Endothelial cell of umbilical vein (primary cell): ENCODE results near the gene KRTAP5-6. TPM values are rescaled to one million over a fixed set of nuclear protein-coding genes. Genes with fewer than 3 reads are reported as not detected.

Experiments
- BruUV-seq: library from RNA; stranded (reverse); fragments of 400-500 nt; replicated peaks from 2 replicates; lab custom pipeline; 2021; lab: Mats Ljungman, UMichigan
- CTCF ChIA-PET: fragments of 300-600, 350-600 bp; sonication (Branson Sonifier 250); formaldehyde crosslinking; loops from one replicate; lab custom pipeline; 2021; ENCODE audit warnings: antibody characterized with exemption, inconsistent platforms; lab: Charles Lee
- POLR2A ChIA-PET: fragments of 300-600, 350-600 bp; sonication (Branson Sonifier 250); formaldehyde crosslinking; loops from one replicate; lab custom pipeline; 2021; ENCODE audit warnings: antibody characterized with exemption, inconsistent platforms; lab: Charles Lee
- DNase-seq: peaks from one replicate; pipeline ENCODE4 v3.0.0-alpha.2; 2011; ENCODE audit warnings: low read depth, low spot score
- FAIRE-seq: peaks from 2 replicates; lab custom pipeline; 2011; peaks lifted over from hg19 to GRCh38; lab: Jason Lieb, UNC
- H2AFZ ChIP-seq: 2 replicates; pipeline ENCODE4 v1.6.0; 2012; ENCODE audit warnings: low read depth, low read length, control low read depth, inconsistent platforms
- H3K27ac ChIP-seq: 2 replicates; pipeline ENCODE4 v1.5.1; 2011; ENCODE audit warnings: low read depth, mild to moderate bottlenecking, control low read depth, low read length, moderate library complexity; ENCODE audit not compliant: insufficient read depth
- H3K27me3 ChIP-seq, 2 experiments: 2 replicates each; pipeline versions ENCODE4 v1.6.0 to v1.6.1; 2011; ENCODE audit warnings: low read length in 2 of 2, mixed read lengths in 1 of 2; ENCODE audit not compliant: control insufficient read depth in 2 of 2, insufficient read depth in 2 of 2
- H3K36me3 ChIP-seq, 2 experiments: 2 replicates in 1 of 2; 3 replicates in 1 of 2; pipeline ENCODE4 v1.5.1; 2011; ENCODE audit warnings: low read length in 2 of 2, mild to moderate bottlenecking in 1 of 2, moderate library complexity in 1 of 2; ENCODE audit not compliant: control insufficient read depth in 2 of 2, insufficient read depth in 2 of 2; ENCODE audit errors: extremely low read depth in 1 of 2
- H3K4me1 ChIP-seq: 3 replicates; pipeline ENCODE4 v1.5.1; 2011; ENCODE audit warnings: mild to moderate bottlenecking, low read length; ENCODE audit not compliant: control insufficient read depth, insufficient read depth; ENCODE audit errors: extremely low read depth
- H3K4me2 ChIP-seq: 2 replicates; pipeline ENCODE4 v1.6.1; 2011; ENCODE audit warnings: low read length, control low read depth, mixed read lengths; ENCODE audit not compliant: insufficient read depth
- H3K4me3 ChIP-seq, 3 experiments: fragments of 200-600 bp in 1 of 3; sonication (generic), shearing (Covaris generic) in 1 of 3; replicated peaks in 1 of 3; 2 replicates each; pipeline ENCODE4 v1.5.1; 2011 to 2016; ENCODE audit warnings: control low read depth in 3 of 3, low read length in 3 of 3, mild to moderate bottlenecking in 2 of 3, inconsistent platforms in 1 of 3, low read depth in 1 of 3, moderate library complexity in 1 of 3; ENCODE audit not compliant: insufficient read depth in 1 of 3
- H3K79me2 ChIP-seq: 2 replicates; pipeline ENCODE4 v1.6.0; 2012; ENCODE audit warnings: low read length, inconsistent platforms; ENCODE audit not compliant: control insufficient read depth, insufficient read depth
- H3K9ac ChIP-seq: replicated peaks from 2 replicates; pipeline ENCODE3; 2011; ENCODE audit warnings: low read length, control low read depth; ENCODE audit not compliant: insufficient read depth; ENCODE audit errors: extremely low read depth
- H3K9me1 ChIP-seq: replicated peaks from 3 replicates; pipeline ENCODE4 v1.6.0; 2011; ENCODE audit warnings: mild to moderate bottlenecking, low read length; ENCODE audit not compliant: control insufficient read depth, insufficient read depth; ENCODE audit errors: extremely low read depth
- H3K9me3 ChIP-seq: replicated peaks from 2 replicates; pipeline ENCODE4 v1.5.1; 2012; ENCODE audit warnings: low read length, inconsistent platforms; ENCODE audit not compliant: control insufficient read depth, insufficient read depth
- H4K20me1 ChIP-seq: replicated peaks from 2 replicates; pipeline ENCODE3; 2011; ENCODE audit warnings: mild to moderate bottlenecking, low read length; ENCODE audit not compliant: control insufficient read depth, insufficient read depth; ENCODE audit errors: extremely low read depth
- CTCF ChIP-seq, 2 donors: IDR thresholded peaks; 1 replicate in 1 of 2; 2 replicates in 1 of 2; pipeline ENCODE4 v1.5.1; 2011; ENCODE audit warnings: low read length in 2 of 2, mild to moderate bottlenecking in 2 of 2, moderate library complexity in 2 of 2, control low read depth in 1 of 2, inconsistent platforms in 1 of 2, low read depth in 1 of 2; ENCODE audit not compliant: insufficient read depth in 1 of 2; ENCODE audit errors: extremely low read depth in 1 of 2
- EZH2 ChIP-seq: IDR thresholded peaks from 2 replicates; pipeline ENCODE4 v1.6.1; 2012; ENCODE audit warnings: borderline replicate concordance, low read depth, mild to moderate bottlenecking, moderate library complexity, low read length, inconsistent platforms; ENCODE audit not compliant: severe bottlenecking
- FOS ChIP-seq: IDR thresholded peaks from 2 replicates; pipeline ENCODE4 v1.6.1; 2011; ENCODE audit warnings: mild to moderate bottlenecking, low read length, moderate library complexity, borderline replicate concordance; ENCODE audit not compliant: insufficient read depth
- GATA2 ChIP-seq: IDR thresholded peaks from 2 replicates; pipeline ENCODE4 v1.7.0; 2011; ENCODE audit warnings: low read depth, mild to moderate bottlenecking, moderate library complexity, mixed read lengths, low read length; ENCODE audit not compliant: insufficient read length, insufficient read depth
- JUN ChIP-seq: IDR thresholded peaks from 2 replicates; pipeline ENCODE4 v1.6.1; 2011; ENCODE audit warnings: borderline replicate concordance, low read depth; ENCODE audit not compliant: insufficient read length, insufficient read depth
- MYC ChIP-seq: IDR thresholded peaks from one replicate; pipeline ENCODE4 v1.6.1; 2011; ENCODE audit warnings: mild to moderate bottlenecking, low read depth, low read length
- POLR2A ChIP-seq: IDR thresholded peaks from 2 replicates; pipeline ENCODE4 v1.6.1; 2012; ENCODE audit warnings: low read depth, mild to moderate bottlenecking, control low read depth, low read length
- POLR2AphosphoS5 ChIP-seq: IDR thresholded peaks from 2 replicates; pipeline ENCODE4 v1.6.1; 2012; ENCODE audit warnings: low read depth, mild to moderate bottlenecking, control low read depth, low read length, moderate library complexity; ENCODE audit not compliant: insufficient read depth
- dilution Hi-C: fragments of 300-500 bp; cut with MboI; formaldehyde crosslinking; loops from one replicate; pipeline ENCODE4 v1.15.0; 2019; ENCODE audit warnings: low sequenced_read_pairs; ENCODE audit not compliant: extremely low pct_ligation_motif_present
- intact Hi-C: fragments of 100-400 bp; cut with micrococcal nuclease; formaldehyde crosslinking; loops from one replicate; pipeline ENCODE4 v1.10.0; 2022
- polyA plus RNA-seq, 4 experiments: library from polyadenylated mRNA; depleted of rRNA in 3 of 4; stranded (reverse) in 3 of 4; unstranded in 1 of 4; fragments of >200 nt; gene quantifications; 2 replicates each; pipeline versions ENCODE4 v1.2.1 to v1.2.3, GENCODE V29; 2011 to 2012; ENCODE audit warnings: missing spikeins in 1 of 4
- total RNA-seq: library from RNA; stranded (reverse); gene quantifications from 2 replicates; pipeline ENCODE4 v1.2.3, GENCODE V29; 2021
- TF ChIP-seq, protein P1 (sequence below): IDR thresholded peaks from 2 replicates; pipeline ENCODE4 v1.6.1; 2011; ENCODE audit not compliant: insufficient read depth, insufficient read length

KRTAP5-6 gene
- total and polyA plus RNA-seq, 2 donors (not counting 3 experiments of a cell fraction or from before 2014, with no cell fraction given), result not detected

DNA sequence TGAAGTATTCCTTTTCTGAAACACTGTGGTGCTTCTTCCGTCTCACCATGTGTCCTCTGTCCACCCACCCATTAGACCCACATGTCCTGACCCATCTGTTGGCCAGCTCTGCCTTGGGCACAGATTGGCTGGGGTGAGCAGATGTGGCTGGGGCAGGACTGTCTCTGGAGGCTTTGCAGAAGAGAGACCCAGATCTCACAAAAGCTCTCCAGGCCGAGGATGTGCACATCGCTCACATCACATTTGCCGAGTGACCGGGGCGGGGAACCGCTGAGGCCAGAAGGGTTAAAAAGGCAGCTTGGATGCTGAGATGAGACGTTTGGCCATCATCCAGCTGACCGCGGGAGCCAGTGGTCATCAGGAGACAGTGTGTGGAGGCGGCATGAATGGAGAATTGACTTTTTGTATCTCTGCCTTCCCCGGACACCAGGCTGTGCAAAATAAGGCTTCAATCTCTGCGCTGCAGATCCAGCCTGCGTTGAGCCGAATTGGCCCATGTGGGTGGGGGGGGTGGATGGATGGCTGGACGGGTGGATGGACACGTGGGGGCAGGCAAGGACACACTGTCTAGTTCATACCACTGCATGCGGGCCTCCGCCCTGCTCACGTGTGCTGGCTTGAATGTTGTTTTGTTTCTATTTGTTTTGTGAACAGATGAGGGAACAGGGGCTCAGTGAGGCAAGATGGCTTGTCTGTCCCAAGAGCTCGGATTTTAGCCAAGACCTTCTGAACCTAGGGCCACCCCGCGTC, 47.3 kb downstream of the KRTAP5-6 start:
- H3K4me1 ChIP-seq, result no peaks in the 10 kb centered on the region
- no peak overlapping the region for H3K9ac ChIP-seq
- peaks cover 5 to 12% of the 10 kb centered on the region in 2 experiments for H3K27me3 ChIP-seq
- no peak overlapping the region for H2AFZ ChIP-seq
- intact Hi-C loops, result no loop called here
- no peaks in the 10 kb centered on the region for H3K79me2 ChIP-seq
- H3K4me2 ChIP-seq, result no peak overlapping the region
- no TSS peak for BruUV-seq
- H4K20me1 ChIP-seq, result no peaks in the 10 kb centered on the region
- ChIA-PET CTCF (interaction anchor here (1.2 kb wide), 1 partner anchor 138 kb away, joined by 3 read pairs; no protein-coding TSS in a partner anchor), POLR2A (no interaction called here)
- H3K4me3 ChIP-seq, result no peak overlapping the region
- H3K27ac ChIP-seq, result no peak overlapping the region
- H3K9me3 ChIP-seq, result no peaks in the 10 kb centered on the region
- DNase-seq (no peak), FAIRE-seq (no peak)
- dilution Hi-C loops, result no loop called here
- no peaks in the 10 kb centered on the region for H3K36me3 ChIP-seq
- TF ChIP-seq CTCF (IDR thresholded peaks at IDR 0.05; ENCODE audit: extremely low read depth in 1 of 2, insufficient read depth in 1 of 2, low read depth in 1 of 2, low read length in 2 of 2), result no peak
- no peak for TF ChIP-seq EZH2
- TF ChIP-seq POLR2AphosphoS5, result no peak
- TF ChIP-seq, protein P1, sequence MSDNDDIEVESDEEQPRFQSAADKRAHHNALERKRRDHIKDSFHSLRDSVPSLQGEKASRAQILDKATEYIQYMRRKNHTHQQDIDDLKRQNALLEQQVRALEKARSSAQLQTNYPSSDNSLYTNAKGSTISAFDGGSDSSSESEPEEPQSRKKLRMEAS, result no peak
- no peak for TF ChIP-seq MYC
- TF ChIP-seq JUN, result no peak
- no peak for TF ChIP-seq FOS
- TF ChIP-seq POLR2A, result no peak
- no peak for TF ChIP-seq GATA2
- H3K9me1 ChIP-seq, result no peaks in the 10 kb centered on the region
